ENCODE results near the gene KAZALD1. TPM values are rescaled to one million over a fixed set of nuclear protein-coding genes. Genes with fewer than 3 reads are reported as not detected.
A peak's percentile ranks its signal among the peaks of the same experiment; 100 is the strongest.

KAZALD1 gene
- total RNA-seq, 1 experiment from 2014 or later: 1.8 TPM

GRCh38 chr10:101018118-101018599 lies 43.6 kb upstream of the KAZALD1 start:
- no TSS peak for BruUV-seq (replicated peaks)
- peaks cover 5% of the 10 kb centered on the region for H3K4me1 Mint-ChIP-seq (ENCODE audit: low read depth, unreplicated experiment)
- intact Hi-C loops (cut with micrococcal nuclease; ENCODE audit: unreplicated experiment): no loop called here
- TF ChIP-seq, protein P1, sequence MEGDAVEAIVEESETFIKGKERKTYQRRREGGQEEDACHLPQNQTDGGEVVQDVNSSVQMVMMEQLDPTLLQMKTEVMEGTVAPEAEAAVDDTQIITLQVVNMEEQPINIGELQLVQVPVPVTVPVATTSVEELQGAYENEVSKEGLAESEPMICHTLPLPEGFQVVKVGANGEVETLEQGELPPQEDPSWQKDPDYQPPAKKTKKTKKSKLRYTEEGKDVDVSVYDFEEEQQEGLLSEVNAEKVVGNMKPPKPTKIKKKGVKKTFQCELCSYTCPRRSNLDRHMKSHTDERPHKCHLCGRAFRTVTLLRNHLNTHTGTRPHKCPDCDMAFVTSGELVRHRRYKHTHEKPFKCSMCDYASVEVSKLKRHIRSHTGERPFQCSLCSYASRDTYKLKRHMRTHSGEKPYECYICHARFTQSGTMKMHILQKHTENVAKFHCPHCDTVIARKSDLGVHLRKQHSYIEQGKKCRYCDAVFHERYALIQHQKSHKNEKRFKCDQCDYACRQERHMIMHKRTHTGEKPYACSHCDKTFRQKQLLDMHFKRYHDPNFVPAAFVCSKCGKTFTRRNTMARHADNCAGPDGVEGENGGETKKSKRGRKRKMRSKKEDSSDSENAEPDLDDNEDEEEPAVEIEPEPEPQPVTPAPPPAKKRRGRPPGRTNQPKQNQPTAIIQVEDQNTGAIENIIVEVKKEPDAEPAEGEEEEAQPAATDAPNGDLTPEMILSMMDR (IDR thresholded peaks at IDR 0.05; ENCODE audit: unreplicated experiment): no peak
- no peak overlapping the region for H3K4me3 Mint-ChIP-seq (ENCODE audit: low read depth, unreplicated experiment)
- H3K36me3 Mint-ChIP-seq (ENCODE audit: insufficient read depth, unreplicated experiment): no peaks in the 10 kb centered on the region
- DNase-seq: no peak
- peaks cover 58% of the 10 kb centered on the region for H3K27me3 Mint-ChIP-seq (ENCODE audit: unreplicated experiment)
- H3K9me3 Mint-ChIP-seq (ENCODE audit: low read depth, unreplicated experiment): no peaks in the 10 kb centered on the region
- CTCF ChIA-PET: interaction anchor here (1.2 to 1.4 kb wide), 2 partner anchors 13 to 21 kb away, joined by 3 to 8 read pairs; partner anchors contain the start of genes PDZD7 and SFXN3
- no peak overlapping the region for H3K27ac Mint-ChIP-seq (ENCODE audit: unreplicated experiment)

DNA sequence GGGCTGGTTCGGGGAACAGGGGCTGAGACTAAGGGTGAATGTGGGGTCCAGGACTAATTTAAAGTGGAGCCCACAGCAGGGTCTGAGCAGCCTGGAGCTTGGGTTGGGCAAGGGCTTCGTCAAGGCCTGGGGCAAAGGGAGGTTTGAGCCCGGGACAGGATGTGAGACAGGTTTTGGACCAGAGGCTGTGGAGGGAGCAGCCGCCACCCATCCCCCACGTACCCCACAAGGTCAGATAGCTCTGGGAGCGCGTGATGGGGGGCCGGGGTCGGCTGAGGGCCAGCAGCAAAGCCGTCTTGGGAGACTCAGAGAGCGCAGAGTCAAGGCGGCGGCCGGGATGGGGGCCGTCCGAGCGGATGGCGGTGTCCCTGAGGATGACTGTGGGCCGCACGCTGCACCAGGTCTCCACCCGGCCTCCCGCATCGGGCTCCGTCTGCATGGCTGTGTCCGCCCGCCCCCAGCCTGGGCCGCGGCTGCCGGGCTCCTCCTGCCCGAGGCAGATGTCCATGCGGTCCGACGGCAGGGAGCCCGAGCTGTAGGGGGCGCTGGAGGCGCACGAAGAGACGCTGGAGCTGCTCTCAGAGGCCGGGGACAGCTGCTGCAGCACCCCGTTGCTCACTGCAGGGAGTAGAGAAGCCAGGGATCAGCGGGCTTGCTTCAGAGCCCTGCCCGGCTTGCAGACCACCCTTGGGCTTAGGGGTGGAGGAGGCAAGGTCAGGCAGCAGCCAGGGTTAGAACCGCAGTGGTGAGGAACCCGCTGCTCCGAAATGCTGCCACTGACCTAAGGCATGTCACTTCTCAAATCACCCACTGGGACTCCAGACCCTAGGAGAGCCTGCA lies 43.0 kb upstream of the KAZALD1 start:
- no peak overlapping the region for H3K27ac Mint-ChIP-seq (ENCODE audit: unreplicated experiment)
- no peaks in the 10 kb centered on the region for H3K36me3 Mint-ChIP-seq (ENCODE audit: insufficient read depth, unreplicated experiment)
- intact Hi-C loops (cut with micrococcal nuclease; ENCODE audit: unreplicated experiment): no loop called here

DNA sequence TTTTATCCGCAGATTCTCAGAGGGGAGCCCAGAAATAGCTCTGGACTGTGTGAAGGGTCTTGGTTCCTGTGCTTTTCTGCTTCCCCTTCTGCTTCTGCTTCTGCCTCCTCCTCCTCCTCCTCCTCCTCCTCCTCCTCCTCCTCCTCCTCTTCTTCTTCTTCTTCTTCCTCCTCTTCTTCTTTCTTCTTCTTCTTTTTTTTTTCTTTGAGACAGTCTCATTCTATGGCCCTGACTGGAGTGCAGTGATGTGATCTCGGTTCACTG lies 42.4 kb upstream of the KAZALD1 start:
- Mint-ChIP-seq H3K4me1 (ENCODE audit: low read depth, unreplicated experiment) (no peaks in the 10 kb centered on the region), H3K4me3 (ENCODE audit: low read depth, unreplicated experiment) (no peak overlapping the region), H3K27ac (ENCODE audit: unreplicated experiment) (no peak overlapping the region), H3K9me3 (ENCODE audit: low read depth, unreplicated experiment) (no peaks in the 10 kb centered on the region), H3K36me3 (ENCODE audit: insufficient read depth, unreplicated experiment) (no peaks in the 10 kb centered on the region), H3K27me3 (ENCODE audit: unreplicated experiment) (peaks cover 57% of the 10 kb centered on the region)
- intact Hi-C loops (cut with micrococcal nuclease; ENCODE audit: unreplicated experiment): no loop called here
- BruUV-seq (replicated peaks): no TSS peak
- CTCF ChIA-PET: interaction anchor here (0.5 to 1.6 kb wide), 9 partner anchors 9 to 123 kb away, joined by 3 to 8 read pairs (median 3); partner anchors contain the start of genes PDZD7 and SFXN3
- TF ChIP-seq, protein P1 (IDR thresholded peaks at IDR 0.05; ENCODE audit: unreplicated experiment): no peak
- DNase-seq: no peak

More for the DNA sequence above, 43.0 kb upstream of the KAZALD1 start:
- peak; percentile 88 for DNase-seq
- no peaks in the 10 kb centered on the region for H3K4me1 Mint-ChIP-seq (ENCODE audit: low read depth, unreplicated experiment)
- no TSS peak for BruUV-seq (replicated peaks)
- CTCF ChIA-PET: interaction anchor here (0.5 to 1.6 kb wide), 11 partner anchors 9 to 823 kb away, joined by 3 to 8 read pairs (median 3); partner anchors contain the start of genes PDZD7 and SFXN3
- H3K9me3 Mint-ChIP-seq (ENCODE audit: low read depth, unreplicated experiment): no peaks in the 10 kb centered on the region
- TF ChIP-seq, protein P1 (IDR thresholded peaks at IDR 0.05; ENCODE audit: unreplicated experiment): peak; percentile 59
- H3K4me3 Mint-ChIP-seq (ENCODE audit: low read depth, unreplicated experiment): no peak overlapping the region
- peaks cover 58% of the 10 kb centered on the region for H3K27me3 Mint-ChIP-seq (ENCODE audit: unreplicated experiment)

GRCh38 chr10:101020427-101021075 lies 41.2 kb upstream of the KAZALD1 start:
- Mint-ChIP-seq H3K4me1 (ENCODE audit: low read depth, unreplicated experiment) (no peaks in the 10 kb centered on the region), H3K4me3 (ENCODE audit: low read depth, unreplicated experiment) (no peak overlapping the region), H3K36me3 (ENCODE audit: insufficient read depth, unreplicated experiment) (no peaks in the 10 kb centered on the region), H3K27me3 (ENCODE audit: unreplicated experiment) (peaks cover 46% of the 10 kb centered on the region), H3K9me3 (ENCODE audit: low read depth, unreplicated experiment) (no peaks in the 10 kb centered on the region), H3K27ac (ENCODE audit: unreplicated experiment) (no peak overlapping the region)
- TF ChIP-seq, protein P1 (IDR thresholded peaks at IDR 0.05; ENCODE audit: unreplicated experiment): no peak
- no peak for DNase-seq
- CTCF ChIA-PET: no interaction called here
- intact Hi-C loops (cut with micrococcal nuclease; ENCODE audit: unreplicated experiment): no loop called here
- no TSS peak for BruUV-seq (replicated peaks)
